Fibroblast of lung (primary cell): Measurements from ENCODE around the gene ERMAP. TPM values are rescaled to one million over a fixed set of nuclear protein-coding genes. Genes with fewer than 3 reads are reported as not detected.

ENCODE experiments used
- DNase-seq, 2 donors: peaks; one replicate each; pipeline versions ENCODE4 v3.0.0 to v3.0.0-alpha.2; 2010; ENCODE audit warnings: low read depth in 2 of 2
- H2AFZ ChIP-seq: 2 replicates; pipeline ENCODE4 v1.5.1; 2012; ENCODE audit warnings: low read length, control low read depth, inconsistent platforms
- H3K27ac ChIP-seq: 2 replicates; pipeline ENCODE4 v1.5.1; 2011; ENCODE audit warnings: low read length, control low read depth; ENCODE audit not compliant: insufficient read depth
- H3K27me3 ChIP-seq: 2 replicates; pipeline ENCODE4 v1.5.1; 2011; ENCODE audit warnings: mild to moderate bottlenecking, low read length; ENCODE audit not compliant: control insufficient read depth, insufficient read depth
- H3K36me3 ChIP-seq: 2 replicates; pipeline ENCODE4 v1.5.1; 2011; ENCODE audit warnings: low read length; ENCODE audit not compliant: control insufficient read depth, insufficient read depth
- H3K4me1 ChIP-seq: 2 replicates; pipeline ENCODE4 v1.5.1; 2011; ENCODE audit warnings: low read length; ENCODE audit not compliant: control insufficient read depth, insufficient read depth; ENCODE audit errors: extremely low read depth
- H3K4me2 ChIP-seq: 2 replicates; pipeline ENCODE4 v1.5.1; 2011; ENCODE audit warnings: low read length, control low read depth; ENCODE audit not compliant: insufficient read depth; ENCODE audit errors: extremely low read depth
- H3K4me3 ChIP-seq, 4 experiments: fragments of 200-600 bp in 1 of 4; sonication (generic) in 1 of 4; replicated peaks in 1 of 4; 2 replicates each; pipeline ENCODE4 v1.5.1; 2011 to 2016; ENCODE audit warnings: low read length in 4 of 4, low read depth in 3 of 4, mild to moderate bottlenecking in 3 of 4, control low read depth in 2 of 4, inconsistent platforms in 1 of 4, mixed read lengths in 1 of 4; ENCODE audit not compliant: insufficient read depth in 1 of 4; ENCODE audit errors: control extremely low read depth in 1 of 4
- H3K79me2 ChIP-seq: 2 replicates; pipeline ENCODE4 v1.5.1; 2012; ENCODE audit warnings: mild to moderate bottlenecking, low read length, inconsistent platforms; ENCODE audit not compliant: control insufficient read depth, insufficient read depth
- H3K9ac ChIP-seq: 2 replicates; pipeline ENCODE4 v1.5.1; 2011; ENCODE audit warnings: mild to moderate bottlenecking, low read length, control low read depth; ENCODE audit not compliant: insufficient read depth
- H3K9me3 ChIP-seq: 2 replicates; pipeline ENCODE4 v1.5.1; 2012; ENCODE audit warnings: low read depth, low read length; ENCODE audit not compliant: control insufficient read depth, insufficient read depth
- H4K20me1 ChIP-seq: 2 replicates; pipeline ENCODE4 v1.5.1; 2011; ENCODE audit warnings: low read length; ENCODE audit not compliant: control insufficient read depth, insufficient read depth; ENCODE audit errors: extremely low read depth
- CTCF ChIP-seq, 2 donors: IDR thresholded peaks in 1 of 2; conservative IDR thresholded peaks in 1 of 2; 1 replicate in 1 of 2; 2 replicates in 1 of 2; pipeline ENCODE4 v1.5.1; 2011 to 2012; ENCODE audit warnings: low read length in 2 of 2, control low read depth in 1 of 2, inconsistent platforms in 1 of 2, low read depth in 1 of 2, mild to moderate bottlenecking in 1 of 2
- EZH2 ChIP-seq: IDR thresholded peaks from 2 replicates; pipeline ENCODE4 v1.5.1; 2012; ENCODE audit warnings: low read length, control low read depth, mild to moderate bottlenecking; ENCODE audit errors: missing control alignments
- polyA plus RNA-seq, 2 donors: library from polyadenylated mRNA; depleted of rRNA in 1 of 2; stranded (reverse) in 1 of 2; unstranded in 1 of 2; fragments of >200 nt; gene quantifications; 2 replicates each; pipeline ENCODE4 v1.2.1, GENCODE V29; 2011 to 2012; ENCODE audit warnings: missing spikeins in 1 of 2
- total RNA-seq: library from RNA; depleted of rRNA; stranded (reverse); fragments of >200 nt; gene quantifications from 2 replicates; pipeline ENCODE4 v1.2.1, GENCODE V29; 2014

The ERMAP gene
- total and polyA plus RNA-seq, 2 donors (not counting 1 experiment from before 2014, with no cell fraction given): 19.4 to 37.2 TPM

GRCh38 chr1:42768172-42768571, 48.8 kb upstream of the ERMAP start:
- TF ChIP-seq CTCF (conservative IDR thresholded peaks at IDR 0.05 in 1 of 2, IDR thresholded peaks at IDR 0.05 in 1 of 2; ENCODE audit: low read depth in 1 of 2, low read length in 2 of 2) (no peak), EZH2 (no peak)
- Histone ChIP-seq H3K4me1 (peaks cover 2% of the 10 kb centered on the region), H3K4me3 (peak overlapping the region; percentile 63 to 98 (median 97)), H3K9ac (peak overlapping the region; percentile 92), H2AFZ (peak overlapping the region; percentile 89), H3K4me2 (peak overlapping the region; percentile 99), H3K27ac (peak overlapping the region; percentile 84), H3K36me3 (no peaks in the 10 kb centered on the region), H4K20me1 (peaks cover 4% of the 10 kb centered on the region), H3K79me2 (peaks cover 49% of the 10 kb centered on the region), H3K27me3 (no peaks in the 10 kb centered on the region), H3K9me3 (no peaks in the 10 kb centered on the region)
- DNase-seq: no peak

- TF ChIP-seq CTCF (conservative IDR thresholded peaks at IDR 0.05 in 1 of 2, IDR thresholded peaks at IDR 0.05 in 1 of 2; ENCODE audit: low read depth in 1 of 2, low read length in 2 of 2): no peak
- TF ChIP-seq EZH2: no peak
- Histone ChIP-seq H2AFZ (no peak overlapping the region), H3K4me3 (no peak overlapping the region), H3K4me2 (no peak overlapping the region), H3K27me3 (no peaks in the 10 kb centered on the region), H3K9me3 (no peaks in the 10 kb centered on the region), H3K79me2 (peaks cover 33% of the 10 kb centered on the region), H4K20me1 (peaks cover 1% of the 10 kb centered on the region), H3K4me1 (peaks cover 2% of the 10 kb centered on the region), H3K27ac (no peak overlapping the region), H3K9ac (no peak overlapping the region), H3K36me3 (no peaks in the 10 kb centered on the region)
- DNase-seq: no peak
Measured at GRCh38 chr1:42769811-42770210, 47.1 kb upstream of the ERMAP start.

GRCh38 chr1:42773420-42773819, 43.5 kb upstream of the ERMAP start:
- TF ChIP-seq EZH2 (no peak), CTCF (conservative IDR thresholded peaks at IDR 0.05 in 1 of 2, IDR thresholded peaks at IDR 0.05 in 1 of 2; ENCODE audit: low read depth in 1 of 2, low read length in 2 of 2) (no peak)
- H3K79me2 ChIP-seq: peaks cover 3% of the 10 kb centered on the region
- no peaks in the 10 kb centered on the region for H4K20me1 ChIP-seq

More at GRCh38 chr1:42773420-42773819, 43.5 kb upstream of the ERMAP start:
- Histone ChIP-seq H3K27me3 (no peaks in the 10 kb centered on the region), H3K9ac (no peak overlapping the region), H3K36me3 (peaks cover 2% of the 10 kb centered on the region), H3K4me1 (no peaks in the 10 kb centered on the region), H3K4me2 (no peak overlapping the region), H3K4me3 (no peak overlapping the region), H2AFZ (no peak overlapping the region), H3K9me3 (no peaks in the 10 kb centered on the region), H3K27ac (no peak overlapping the region)
- DNase-seq: no peak
